Heart left ventricle (tissue), 16 donors: Measurements from ENCODE around the gene NCL. TPM values are rescaled to one million over a fixed set of nuclear protein-coding genes. Genes with fewer than 3 reads are reported as not detected.

Experiments
- ATAC-seq, 4 donors: fragments of 200-7000 bp; cut with Tn5 transposase; one replicate each; pipeline ENCODE4 v1.9.1; 2020 to 2022; ENCODE audit warnings: moderate library complexity in 4 of 4, mild to moderate bottlenecking in 3 of 4, moderate number of reproducible peaks in 1 of 4
- DNase-seq, 5 donors: peaks; one replicate each; pipeline ENCODE4 v3.0.0-alpha.2; 2020
- H3K27ac ChIP-seq, 12 donors: fragments of 200-600 bp; sonication (generic) in 4 of 12; one replicate each; pipeline versions ENCODE4 v1.5.0 to v1.8.0; 2016 to 2022; ENCODE audit warnings: mild to moderate bottlenecking in 2 of 12
- H3K27me3 ChIP-seq, 9 donors: fragments of 200-600 bp; sonication (generic) in 2 of 9; one replicate each; pipeline versions ENCODE4 v1.5.1 to v1.8.0; 2016 to 2022; ENCODE audit warnings: mild to moderate bottlenecking in 3 of 9
- H3K36me3 ChIP-seq, 9 donors: fragments of 200-600 bp; sonication (generic) in 2 of 9; one replicate each; pipeline versions ENCODE4 v1.5.0 to v1.8.0; 2018 to 2022; ENCODE audit warnings: mild to moderate bottlenecking in 2 of 9
- H3K4me1 ChIP-seq, 12 donors: fragments of 200-600 bp; sonication (generic) in 4 of 12; one replicate each; pipeline versions ENCODE4 v1.5.0 to v1.8.0; 2016 to 2022; ENCODE audit warnings: mild to moderate bottlenecking in 3 of 12
- H3K4me3 ChIP-seq, 12 donors: fragments of 200-600 bp; sonication (generic) in 4 of 12; one replicate each; pipeline versions ENCODE4 v1.5.0 to v1.8.0; 2017 to 2022; ENCODE audit warnings: mild to moderate bottlenecking in 9 of 12, moderate library complexity in 4 of 12
- H3K9me3 ChIP-seq, 12 donors: fragments of 200-600 bp; sonication (generic) in 4 of 12; one replicate each; pipeline versions ENCODE4 v1.5.0 to v1.8.0; 2016 to 2022; ENCODE audit warnings: mild to moderate bottlenecking in 1 of 12
- POLR2A ChIP-seq, 2 donors: fragments of 450-650 bp; IDR thresholded peaks; one replicate each; pipeline ENCODE4 v1.6.1; 2017; ENCODE audit warnings: antibody characterized with exemption in 2 of 2, mild to moderate bottlenecking in 2 of 2, moderate library complexity in 2 of 2
- WGBS, 4 donors: extraction: QIAGEN DNeasy Blood & Tissue Kit in 2 of 4; methylation state at CpG; one replicate each; pipeline versions ENCODE4 v1.1.5 to v1.1.7; 2013 to 2018; 5-methylcytosine and 5-hydroxymethylcytosine counted together
- intact Hi-C, 10 donors: fragments of 100-400 bp; cut with DNase I; formaldehyde crosslinking; loops; one replicate each; pipeline versions ENCODE4 v1.11.1 to v1.14.2; 2022
- polyA plus RNA-seq, 2 donors: library from polyadenylated mRNA; stranded (reverse); fragments of 200-250 nt; gene quantifications; one replicate each; pipeline ENCODE4 v1.2.3, GENCODE V29; 2013
- total RNA-seq, 9 donors: library from RNA; depleted of rRNA in 2 of 9; stranded (reverse); fragments of >200 nt in 2 of 9; fragmentation: NEBNext Ultra II Directional in 3 of 9; extraction: Animal tissue kit (Norgen Biotek cat#: 25700) in 3 of 9; gene quantifications; one replicate each; pipeline versions ENCODE4 v1.1.0 to v1.2.4, GENCODE V29; 2016 to 2023
- TF ChIP-seq, protein P1 (sequence below), 12 donors: fragments of 200-600 bp; sonication (generic) in 4 of 12; IDR thresholded peaks; one replicate each; pipeline versions ENCODE4 v1.5.0 to v1.8.0; 2018 to 2022; ENCODE audit warnings: antibody characterized with exemption in 12 of 12, mild to moderate bottlenecking in 5 of 12
- donor health status: ischemic (EF 13 %, LVEDD 7.1; RV severe dilation, severe dysfunction).
- donor health status: healthy with polysubstance abuse.
- donor health status: DM: no; HTN: yes; CAD: no.
- donor health status: DM: no; HTN: no; CAD: no.
- donor health status: ischemic (EF 25% LVEDD 6.9; RV normal size, moderate dysfunction).
- donor health status: ischemic (EF 25% LVEDD 5.7; RV mildly dilated, moderate dysfunction).
- donor health status: healthy.
- donor health status: DM: yes; HTN: yes; CAD: no.
- donor health status: ischemic (EF 35%, LVEDD 5.7; RV mildly dilated, moderate dysfunction).
- donor health status: nonischemic (EF 11% LVEDD 7.7; RV severe dilation, severe dysfunction).
- donor health status: DM: yes; HTN: yes; CAD: no.
- donor health status: PGD.
- donor health status: ischemic (EF 29% LVEDD 5.4; RV normal size, mild dysfunction).
- donor health status: nonischemic (EF 23%, LVEDD 6.1; RV moderate dilation, normal function).

NCL gene
- total and polyA plus RNA-seq, 11 donors, result 60.9 to 352 (median 274) TPM

GRCh38 chr2:231476920-231477319, 12.6 kb upstream of the NCL start:
- intact Hi-C loops, result no loop called here
- Histone ChIP-seq H3K4me3 (no peak overlapping the region), H3K27me3 (no peaks in the 10 kb centered on the region), H3K36me3 (no peaks in the 10 kb centered on the region), H3K27ac (no peak overlapping the region), H3K4me1 (peaks cover 0 to 6% (median 0%) of the 10 kb centered on the region in 12 donors), H3K9me3 (no peaks in the 10 kb centered on the region)
- ATAC-seq (no peak), DNase-seq (no peak)
- TF ChIP-seq, protein P1, sequence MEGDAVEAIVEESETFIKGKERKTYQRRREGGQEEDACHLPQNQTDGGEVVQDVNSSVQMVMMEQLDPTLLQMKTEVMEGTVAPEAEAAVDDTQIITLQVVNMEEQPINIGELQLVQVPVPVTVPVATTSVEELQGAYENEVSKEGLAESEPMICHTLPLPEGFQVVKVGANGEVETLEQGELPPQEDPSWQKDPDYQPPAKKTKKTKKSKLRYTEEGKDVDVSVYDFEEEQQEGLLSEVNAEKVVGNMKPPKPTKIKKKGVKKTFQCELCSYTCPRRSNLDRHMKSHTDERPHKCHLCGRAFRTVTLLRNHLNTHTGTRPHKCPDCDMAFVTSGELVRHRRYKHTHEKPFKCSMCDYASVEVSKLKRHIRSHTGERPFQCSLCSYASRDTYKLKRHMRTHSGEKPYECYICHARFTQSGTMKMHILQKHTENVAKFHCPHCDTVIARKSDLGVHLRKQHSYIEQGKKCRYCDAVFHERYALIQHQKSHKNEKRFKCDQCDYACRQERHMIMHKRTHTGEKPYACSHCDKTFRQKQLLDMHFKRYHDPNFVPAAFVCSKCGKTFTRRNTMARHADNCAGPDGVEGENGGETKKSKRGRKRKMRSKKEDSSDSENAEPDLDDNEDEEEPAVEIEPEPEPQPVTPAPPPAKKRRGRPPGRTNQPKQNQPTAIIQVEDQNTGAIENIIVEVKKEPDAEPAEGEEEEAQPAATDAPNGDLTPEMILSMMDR (IDR thresholded peaks at IDR 0.05), result no peak
- no peak for TF ChIP-seq POLR2A (IDR thresholded peaks at IDR 0.05)
- 85 to 89% (median 85%) methylated on average over 3 of the region's 3 CpGs for WGBS, 4 donors

DNA sequence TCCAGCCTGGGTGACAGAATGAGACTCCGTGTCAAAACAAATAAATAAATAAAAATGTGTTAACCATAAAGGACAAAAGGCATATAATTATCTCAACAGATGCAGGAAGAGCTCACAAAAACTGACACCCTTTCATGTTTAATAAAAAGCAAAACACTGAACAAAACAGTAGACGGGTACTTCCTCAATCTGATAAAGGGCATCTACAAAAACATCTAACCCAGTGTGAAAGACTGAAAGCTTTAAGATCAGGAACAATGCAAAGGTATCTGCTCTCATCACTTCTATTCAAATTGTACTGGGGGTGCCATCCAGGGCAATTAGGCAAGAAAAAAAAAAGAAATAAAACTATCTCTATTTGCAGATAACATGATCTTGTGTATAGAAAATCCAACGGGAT, 11.7 kb upstream of the NCL start:
- no peak for ATAC-seq
- Histone ChIP-seq H3K4me1 (peaks cover 0 to 6% (median 0%) of the 10 kb centered on the region in 12 donors), H3K4me3 (no peak overlapping the region), H3K9me3 (no peaks in the 10 kb centered on the region), H3K27me3 (no peaks in the 10 kb centered on the region), H3K36me3 (no peaks in the 10 kb centered on the region), H3K27ac (no peak overlapping the region)
- intact Hi-C loops, result no loop called here
- no peak for DNase-seq
- TF ChIP-seq, protein P1 (IDR thresholded peaks at IDR 0.05), result no peak
- no peak for TF ChIP-seq POLR2A (IDR thresholded peaks at IDR 0.05)
- WGBS, 4 donors, result 50 to 70% (median 67%) methylated on average over 3 of the region's 3 CpGs

- no peak for TF ChIP-seq POLR2A (IDR thresholded peaks at IDR 0.05)
- TF ChIP-seq, protein P1 (IDR thresholded peaks at IDR 0.05), result no peak
- no peak for ATAC-seq
- H3K4me3 ChIP-seq, result no peak overlapping the region
- H3K9me3 ChIP-seq, result no peaks in the 10 kb centered on the region
- H3K36me3 ChIP-seq, result no peaks in the 10 kb centered on the region
- no peak for DNase-seq
- no peak overlapping the region for H3K27ac ChIP-seq
- no peaks in the 10 kb centered on the region for H3K27me3 ChIP-seq
- peaks cover 0 to 20% (median 0%) of the 10 kb centered on the region in 12 donors for H3K4me1 ChIP-seq
- 79 to 87% (median 83%) methylated on average over 3 of the region's 3 CpGs for WGBS, 4 donors
- intact Hi-C loops, result no loop called here
Observed at GRCh38 chr2:231472816-231473215, 8.5 kb upstream of the NCL start.

- 71 to 80% (median 74%) methylated on average over 6 of the region's 6 CpGs for WGBS, 4 donors
- intact Hi-C loops, result no loop called here
- no peaks in the 10 kb centered on the region for H3K36me3 ChIP-seq
- no peak overlapping the region for H3K27ac ChIP-seq
- no peaks in the 10 kb centered on the region for H3K9me3 ChIP-seq
- DNase-seq, result peak in 1 of 5 donors; percentile 5
- H3K4me1 ChIP-seq, result peaks cover 0 to 17% (median 3%) of the 10 kb centered on the region in 12 donors
- no peak overlapping the region for H3K4me3 ChIP-seq
- no peak for ATAC-seq
- TF ChIP-seq, protein P1 (IDR thresholded peaks at IDR 0.05), result no peak
- no peak for TF ChIP-seq POLR2A (IDR thresholded peaks at IDR 0.05)
- no peaks in the 10 kb centered on the region for H3K27me3 ChIP-seq
Observed at GRCh38 chr2:231470246-231470900, 6.1 kb upstream of the NCL start.
